GM18907 (cell line): ENCODE measurements around the gene HLA-F.

Source experiments
- ATAC-seq: cut with Tn5 transposase; IDR thresholded peaks from one replicate; pipeline ENCODE4 v1.9.1; 2021; ENCODE audit warnings: mild to moderate bottlenecking, moderate library complexity; ENCODE audit not compliant: unreplicated experiment

Gene HLA-F

GRCh38 chr6:29742127-29742526 is 18.9 kb downstream of the HLA-F start:
- ATAC-seq: no peak

- ATAC-seq: no peak
Observed at GRCh38 chr6:29743025-29743424, 19.8 kb downstream of the HLA-F start.

- ATAC-seq: no peak
Observed at GRCh38 chr6:29743568-29743967, 20.3 kb downstream of the HLA-F start.

GRCh38 chr6:29744131-29744530 is 20.9 kb downstream of the HLA-F start:
- no peak for ATAC-seq

GRCh38 chr6:29744621-29745020 is 21.4 kb downstream of the HLA-F start:
- no peak for ATAC-seq

GRCh38 chr6:29745386-29745785 is 22.2 kb downstream of the HLA-F start:
- ATAC-seq: no peak

- no peak for ATAC-seq
Observed at GRCh38 chr6:29745855-29746449, 22.7 kb downstream of the HLA-F start.

GRCh38 chr6:29746846-29747687 is 23.8 kb downstream of the HLA-F start:
- no peak for ATAC-seq

- ATAC-seq: no peak
Observed at GRCh38 chr6:29747688-29748250, 24.5 kb downstream of the HLA-F start.

- peak; percentile 77 for ATAC-seq
Observed at GRCh38 chr6:29748391-29749307, 25.4 kb downstream of the HLA-F start.

GRCh38 chr6:29749308-29749662 is 26.1 kb downstream of the HLA-F start:
- ATAC-seq: no peak

GRCh38 chr6:29749668-29750067 is 26.4 kb downstream of the HLA-F start:
- no peak for ATAC-seq

- ATAC-seq: no peak
Observed at GRCh38 chr6:29750709-29751108, 27.5 kb downstream of the HLA-F start.

- ATAC-seq: no peak
Observed at GRCh38 chr6:29751480-29751879, 28.2 kb downstream of the HLA-F start.

GRCh38 chr6:29752451-29753308 is 29.4 kb downstream of the HLA-F start:
- peak; percentile 62 for ATAC-seq

GRCh38 chr6:29753309-29753644 is 30.0 kb downstream of the HLA-F start:
- ATAC-seq: no peak

GRCh38 chr6:29755295-29755871 is 32.1 kb downstream of the HLA-F start:
- no peak for ATAC-seq

GRCh38 chr6:29757282-29757681 is 34.0 kb downstream of the HLA-F start:
- no peak for ATAC-seq

- no peak for ATAC-seq
Observed at GRCh38 chr6:29757701-29758293, 34.6 kb downstream of the HLA-F start.

GRCh38 chr6:29758761-29759160 is 35.5 kb downstream of the HLA-F start:
- no peak for ATAC-seq
